Adipocyte (in vitro differentiated cells): ENCODE results near the gene HIVEP1.
"Not testable (repeated sequence)": the region's sequence is repeated elsewhere in the genome, so short reads cannot be mapped to it uniquely, and the experiment has no call there.

ENCODE experiments used
- DNase-seq: peaks from one replicate; pipeline ENCODE4 v3.0.0-alpha.2; 2015; ENCODE audit warnings: low read depth
- H3K27me3 ChIP-seq: replicated peaks from 2 replicates; pipeline ENCODE4 v1.7.0; 2013; ENCODE audit warnings: mild to moderate bottlenecking, low read length, moderate library complexity; ENCODE audit not compliant: control insufficient read depth, insufficient read depth
- H3K36me3 ChIP-seq: 2 replicates; pipeline ENCODE4 v1.7.0; 2013; ENCODE audit warnings: low read length, mild to moderate bottlenecking, moderate library complexity; ENCODE audit not compliant: control insufficient read depth, insufficient read depth, severe bottlenecking
- H3K4me1 ChIP-seq: 2 replicates; pipeline ENCODE4 v1.7.0; 2013; ENCODE audit warnings: mild to moderate bottlenecking, low read length, moderate library complexity; ENCODE audit not compliant: control insufficient read depth, insufficient read depth
- H3K4me3 ChIP-seq: 2 replicates; pipeline ENCODE4 v1.7.0; 2013; ENCODE audit warnings: mild to moderate bottlenecking, low read length, moderate library complexity
- H3K9ac ChIP-seq: 2 replicates; pipeline ENCODE4 v1.7.0; 2013; ENCODE audit warnings: mild to moderate bottlenecking, low read length, moderate library complexity
- H3K9me3 ChIP-seq: 2 replicates; pipeline ENCODE4 v1.7.0; 2013; ENCODE audit warnings: mild to moderate bottlenecking, low read length, moderate library complexity; ENCODE audit not compliant: control insufficient read depth

The HIVEP1 gene

GRCh38 chr6:12150812-12151432 is 138.8 kb downstream of the HIVEP1 start:
- Histone ChIP-seq H3K9ac (no peak overlapping the region), H3K4me3 (no peak overlapping the region), H3K36me3 (no peaks in the 10 kb centered on the region), H3K4me1 (peaks cover 5% of the 10 kb centered on the region), H3K9me3 (no peaks in the 10 kb centered on the region), H3K27me3 (no peaks in the 10 kb centered on the region)
- DNase-seq, result no peak

GRCh38 chr6:12151433-12151820 is 139.3 kb downstream of the HIVEP1 start:
- H3K27me3 ChIP-seq, result no peaks in the 10 kb centered on the region
- no peaks in the 10 kb centered on the region for H3K36me3 ChIP-seq
- no peak overlapping the region for H3K4me3 ChIP-seq

GRCh38 chr6:12152023-12152970 is 140.2 kb downstream of the HIVEP1 start:
- DNase-seq, result no peak
- H3K9ac ChIP-seq, result no peak overlapping the region
- no peaks in the 10 kb centered on the region for H3K36me3 ChIP-seq
- H3K4me1 ChIP-seq, result peaks cover 5% of the 10 kb centered on the region
- H3K4me3 ChIP-seq, result no peak overlapping the region
- no peaks in the 10 kb centered on the region for H3K9me3 ChIP-seq
- no peaks in the 10 kb centered on the region for H3K27me3 ChIP-seq

More at GRCh38 chr6:12151433-12151820, 139.3 kb downstream of the HIVEP1 start:
- no peak overlapping the region for H3K9ac ChIP-seq
- peaks cover 5% of the 10 kb centered on the region for H3K4me1 ChIP-seq
- H3K9me3 ChIP-seq, result no peaks in the 10 kb centered on the region
- no peak for DNase-seq

GRCh38 chr6:12155769-12156168 is 143.7 kb downstream of the HIVEP1 start:
- H3K36me3 ChIP-seq, H3K9ac ChIP-seq, H3K4me3 ChIP-seq, H3K27me3 ChIP-seq, DNase-seq, H3K9me3 ChIP-seq: not testable (repeated sequence)
- H3K4me1 ChIP-seq, result peaks cover 10% of the 10 kb centered on the region

- H3K4me3 ChIP-seq, result no peak overlapping the region
These were observed 146.7 kb downstream of the HIVEP1 start for GRCh38 chr6:12158686-12159415.

GRCh38 chr6:12160326-12160725 is 148.2 kb downstream of the HIVEP1 start:
- Histone ChIP-seq H3K9ac (peak overlapping the region; percentile 61), H3K4me3 (no peak overlapping the region), H3K4me1 (peaks cover 41% of the 10 kb centered on the region), H3K27me3 (no peaks in the 10 kb centered on the region), H3K9me3 (no peaks in the 10 kb centered on the region), H3K36me3 (peaks cover 10% of the 10 kb centered on the region)
- peak; percentile 38 for DNase-seq

More at GRCh38 chr6:12158686-12159415, 146.7 kb downstream of the HIVEP1 start:
- Histone ChIP-seq H3K36me3 (peaks cover 8% of the 10 kb centered on the region), H3K4me1 (peaks cover 29% of the 10 kb centered on the region), H3K9ac (no peak overlapping the region), H3K27me3 (no peaks in the 10 kb centered on the region), H3K9me3 (no peaks in the 10 kb centered on the region)
- DNase-seq, result no peak

GRCh38 chr6:12162213-12162612 is 150.1 kb downstream of the HIVEP1 start:
- Histone ChIP-seq H3K4me3 (no peak overlapping the region), H3K9me3 (no peaks in the 10 kb centered on the region), H3K4me1 (peaks cover 41% of the 10 kb centered on the region), H3K36me3 (peaks cover 10% of the 10 kb centered on the region), H3K27me3 (no peaks in the 10 kb centered on the region), H3K9ac (peak overlapping the region; percentile 16)
- DNase-seq, result no peak

GRCh38 chr6:12163149-12163548 is 151.0 kb downstream of the HIVEP1 start:
- peaks cover 41% of the 10 kb centered on the region for H3K4me1 ChIP-seq
- H3K36me3 ChIP-seq, result peaks cover 10% of the 10 kb centered on the region
- H3K4me3 ChIP-seq, result no peak overlapping the region
- no peak overlapping the region for H3K9ac ChIP-seq
- no peak for DNase-seq
- H3K27me3 ChIP-seq, result no peaks in the 10 kb centered on the region
- H3K9me3 ChIP-seq, result no peaks in the 10 kb centered on the region

- no peaks in the 10 kb centered on the region for H3K9me3 ChIP-seq
- peaks cover 10% of the 10 kb centered on the region for H3K36me3 ChIP-seq
- H3K27me3 ChIP-seq, result no peaks in the 10 kb centered on the region
- H3K9ac ChIP-seq, result no peak overlapping the region
- peaks cover 41% of the 10 kb centered on the region for H3K4me1 ChIP-seq
- H3K4me3 ChIP-seq, result no peak overlapping the region
- peak; percentile 10 for DNase-seq
These were observed 151.8 kb downstream of the HIVEP1 start for GRCh38 chr6:12163744-12164507.

GRCh38 chr6:12164508-12164770 is 152.3 kb downstream of the HIVEP1 start:
- Histone ChIP-seq H3K4me3 (no peak overlapping the region), H3K27me3 (no peaks in the 10 kb centered on the region), H3K36me3 (peaks cover 10% of the 10 kb centered on the region), H3K9me3 (no peaks in the 10 kb centered on the region), H3K9ac (no peak overlapping the region), H3K4me1 (peaks cover 41% of the 10 kb centered on the region)
- DNase-seq, result peak; percentile 61
